HG03159 (cell line): ENCODE data around the gene GLS.
"Not testable (repeated sequence)": the region's sequence is repeated elsewhere in the genome, so short reads cannot be mapped to it uniquely, and the experiment has no call there.

Experiments
- ATAC-seq: cut with Tn5 transposase; IDR thresholded peaks from one replicate; pipeline ENCODE4 v1.9.1; 2021; ENCODE audit warnings: mild to moderate bottlenecking, moderate library complexity; ENCODE audit not compliant: unreplicated experiment

GLS gene

GRCh38 chr2:190882856-190883582 is 2.4 kb downstream of the GLS start:
- no peak for ATAC-seq

- ATAC-seq, result not testable (repeated sequence)
Observed at GRCh38 chr2:190885844-190886243, 5.2 kb downstream of the GLS start.

GRCh38 chr2:190887089-190887488 is 6.5 kb downstream of the GLS start:
- peak; percentile 72 for ATAC-seq

GRCh38 chr2:190888449-190888848 is 7.8 kb downstream of the GLS start:
- ATAC-seq, result no peak

- no peak for ATAC-seq
Observed at GRCh38 chr2:190889175-190889943, 8.7 kb downstream of the GLS start.

- peak; percentile 49 for ATAC-seq
Observed at GRCh38 chr2:190891372-190891771, 10.8 kb downstream of the GLS start.

- ATAC-seq, result no peak
Observed at GRCh38 chr2:190891889-190892288, 11.3 kb downstream of the GLS start.

- ATAC-seq, result no peak
Observed at GRCh38 chr2:190893157-190893556, 12.5 kb downstream of the GLS start.

- no peak for ATAC-seq
Observed at GRCh38 chr2:190896477-190896876, 15.9 kb downstream of the GLS start.

- ATAC-seq, result no peak
Observed at GRCh38 chr2:190903693-190904450, 23.3 kb downstream of the GLS start.

- ATAC-seq, result no peak
Observed at GRCh38 chr2:190904640-190905261, 24.1 kb downstream of the GLS start.

GRCh38 chr2:190908532-190908931 is 27.9 kb downstream of the GLS start:
- ATAC-seq, result no peak

- ATAC-seq, result no peak
Observed at GRCh38 chr2:190909680-190910079, 29.1 kb downstream of the GLS start.

- ATAC-seq, result no peak
Observed at GRCh38 chr2:190910341-190911136, 29.9 kb downstream of the GLS start.

GRCh38 chr2:190911813-190912212 is 31.2 kb downstream of the GLS start:
- peak; percentile 94 for ATAC-seq

GRCh38 chr2:190912726-190913125 is 32.1 kb downstream of the GLS start:
- no peak for ATAC-seq

GRCh38 chr2:190913725-190914124 is 33.1 kb downstream of the GLS start:
- ATAC-seq, result no peak

GRCh38 chr2:190916829-190917228 is 36.2 kb downstream of the GLS start:
- no peak for ATAC-seq

- ATAC-seq, result no peak
Observed at GRCh38 chr2:190920085-190920484, 39.5 kb downstream of the GLS start.

GRCh38 chr2:190922376-190922775 is 41.8 kb downstream of the GLS start:
- no peak for ATAC-seq
